Adrenal gland (tissue), 5 donors: ENCODE measurements around the gene GPC6.

Experiments
- CTCF ChIP-seq, 6 experiments: fragments of 450-650 bp in 4 of 6; fragments of 200-600 bp in 2 of 6; sonication (generic) in 1 of 6; IDR thresholded peaks; 1 replicate in 5 of 6; 2 replicates in 1 of 6; pipeline versions ENCODE4 v1.5.1 to v1.8.0; 2016 to 2021; ENCODE audit warnings: antibody characterized with exemption in 6 of 6, mild to moderate bottlenecking in 2 of 6, moderate library complexity in 1 of 6
- POLR2A ChIP-seq, 2 donors: fragments of 450-650 bp; IDR thresholded peaks; one replicate each; pipeline ENCODE4 v1.6.1; 2017; ENCODE audit warnings: antibody characterized with exemption in 2 of 2, mild to moderate bottlenecking in 2 of 2, moderate library complexity in 1 of 2
- donor health status: DM: no; HTN: no; CAD: no.

DNA sequence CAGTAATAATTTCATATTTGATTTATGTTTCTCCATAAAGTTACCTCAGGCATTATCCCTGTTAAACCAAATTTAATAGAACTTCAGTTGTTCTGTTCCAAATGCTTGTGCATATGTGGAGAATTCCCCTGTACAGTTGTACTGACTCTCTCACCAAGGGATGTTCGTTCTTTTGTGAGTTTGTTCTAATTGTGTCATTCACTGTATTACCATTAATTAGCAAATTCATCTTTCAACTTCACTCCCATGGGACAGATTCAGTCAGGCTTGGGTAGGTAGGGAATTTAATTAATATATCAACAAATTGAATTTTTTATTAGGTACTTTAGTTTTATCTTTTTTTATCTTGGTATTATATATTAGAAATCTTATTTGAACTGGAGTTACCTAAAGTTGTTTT lies 987.5 kb downstream of the GPC6 start:
- TF ChIP-seq CTCF (IDR thresholded peaks at IDR 0.05) (no peak), POLR2A (IDR thresholded peaks at IDR 0.05) (no peak)
